NCI-H1092 (cell line): ENCODE measurements around the gene CSNK2A1.
"Not testable (repeated sequence)": the region's sequence is repeated elsewhere in the genome, so short reads cannot be mapped to it uniquely, and the experiment has no call there.

Experiments
- DNase-seq: peaks from one replicate; lab custom pipeline; 2025; lab: John Stamatoyannopoulos, UW

The CSNK2A1 gene

GRCh38 chr20:454951-455350 lies 88.6 kb downstream of the CSNK2A1 start:
- no peak for DNase-seq

GRCh38 chr20:452021-452420 lies 91.6 kb downstream of the CSNK2A1 start:
- DNase-seq = not testable (repeated sequence)

- DNase-seq = no peak
Measured at GRCh38 chr20:445514-446336, 97.9 kb downstream of the CSNK2A1 start.

GRCh38 chr20:444862-445426 lies 98.6 kb downstream of the CSNK2A1 start:
- no peak for DNase-seq

- DNase-seq = no peak
Measured at GRCh38 chr20:444117-444516, 99.5 kb downstream of the CSNK2A1 start.

GRCh38 chr20:443223-443775 lies 100.3 kb downstream of the CSNK2A1 start:
- DNase-seq = no peak

DNA sequence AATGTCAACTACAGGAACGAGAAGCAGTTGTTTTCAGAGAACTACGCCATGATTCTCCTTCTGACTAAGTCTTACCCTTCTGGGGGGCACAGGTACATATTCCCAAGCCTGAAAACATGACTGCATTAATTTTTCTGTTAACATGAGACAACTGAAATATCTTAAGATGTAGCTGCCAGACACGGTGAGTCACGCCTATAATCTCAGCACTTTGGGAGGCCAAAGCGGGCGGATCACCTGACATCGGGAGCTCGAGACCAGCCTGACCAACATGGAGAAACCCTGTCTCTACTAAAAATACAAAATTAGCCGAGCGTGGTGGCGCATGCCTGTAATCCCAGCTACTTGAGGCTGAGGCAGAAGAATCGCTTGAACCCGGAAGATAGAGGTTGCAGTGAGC lies 103.0 kb downstream of the CSNK2A1 start:
- DNase-seq = no peak

- no peak for DNase-seq
Measured at GRCh38 chr20:440148-440547, 103.4 kb downstream of the CSNK2A1 start.

DNA sequence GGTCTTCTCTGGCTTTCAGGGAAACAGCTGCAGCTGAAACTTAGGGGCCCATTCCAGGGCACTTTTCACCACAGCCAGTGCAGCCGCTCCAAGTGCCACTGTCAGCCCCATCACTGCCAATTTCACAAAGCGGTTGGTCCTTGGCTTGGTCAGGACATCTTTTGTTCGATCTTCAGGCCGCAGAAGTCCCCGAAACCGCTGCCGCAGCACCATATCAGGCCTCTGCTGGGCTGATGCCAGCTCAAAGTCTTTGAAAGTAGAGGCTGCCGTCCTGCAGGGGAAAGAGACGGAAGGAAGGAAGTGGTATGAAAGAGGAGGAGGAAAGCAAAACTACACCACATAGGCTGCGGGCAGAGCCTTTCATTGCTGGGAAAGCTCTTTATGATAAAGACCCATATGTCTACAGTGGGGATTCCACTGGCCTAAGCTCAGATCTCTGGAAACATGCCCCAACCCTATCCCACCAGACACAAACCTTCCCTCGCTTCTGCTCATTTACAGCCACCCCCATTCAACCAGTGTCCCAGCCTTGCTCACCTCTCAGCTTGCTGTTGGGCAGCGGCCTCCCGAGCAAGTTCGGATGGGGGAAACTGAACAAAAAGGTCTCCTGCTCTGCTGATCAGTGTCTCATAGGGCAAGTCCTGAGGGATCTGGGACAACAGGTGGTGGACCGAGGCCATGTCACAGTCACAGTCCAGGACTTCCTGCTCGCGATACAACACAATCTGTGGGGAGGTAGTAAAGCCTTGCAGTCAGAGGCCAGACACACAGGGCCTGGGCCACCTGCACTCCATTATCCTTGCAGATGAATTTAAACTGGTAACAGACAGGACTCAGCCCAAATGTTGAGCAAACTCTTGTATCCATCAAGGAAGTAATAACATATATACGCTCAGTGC lies 104.8 kb downstream of the CSNK2A1 start:
- no peak for DNase-seq

DNA sequence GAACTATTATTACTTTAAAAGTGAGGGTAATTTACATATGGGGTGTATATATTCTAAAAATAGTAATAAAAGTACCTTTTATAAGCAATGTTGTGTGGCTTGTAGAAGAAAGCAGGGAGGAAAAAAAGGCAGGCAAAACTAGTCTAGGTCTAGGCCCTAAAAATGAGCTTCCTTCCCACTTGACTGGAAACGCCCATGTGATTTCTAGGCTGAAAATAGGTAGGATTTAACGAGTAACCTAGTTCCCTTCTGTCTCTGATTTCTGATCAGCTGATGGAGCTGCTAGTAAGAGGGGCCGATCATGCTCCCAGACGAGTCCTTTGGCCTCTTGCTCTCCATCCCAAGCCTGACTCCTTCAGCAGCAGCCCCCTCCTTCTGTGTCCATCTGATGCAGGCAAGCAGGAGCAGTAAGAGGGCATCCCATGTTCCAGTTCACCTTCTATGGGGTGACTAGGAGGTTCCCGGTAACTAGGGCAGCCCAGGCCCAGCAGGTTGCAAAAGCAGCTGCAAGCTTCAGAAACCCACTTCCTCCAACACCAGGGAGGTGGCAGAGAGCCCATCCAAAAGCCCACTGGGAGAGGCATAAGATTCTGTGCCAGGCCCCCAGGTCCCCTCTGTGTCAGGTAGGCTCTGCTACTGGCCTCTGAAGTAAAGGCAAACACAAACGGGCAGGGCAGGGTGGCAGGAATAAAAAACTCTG lies 105.7 kb downstream of the CSNK2A1 start:
- DNase-seq = no peak

DNA sequence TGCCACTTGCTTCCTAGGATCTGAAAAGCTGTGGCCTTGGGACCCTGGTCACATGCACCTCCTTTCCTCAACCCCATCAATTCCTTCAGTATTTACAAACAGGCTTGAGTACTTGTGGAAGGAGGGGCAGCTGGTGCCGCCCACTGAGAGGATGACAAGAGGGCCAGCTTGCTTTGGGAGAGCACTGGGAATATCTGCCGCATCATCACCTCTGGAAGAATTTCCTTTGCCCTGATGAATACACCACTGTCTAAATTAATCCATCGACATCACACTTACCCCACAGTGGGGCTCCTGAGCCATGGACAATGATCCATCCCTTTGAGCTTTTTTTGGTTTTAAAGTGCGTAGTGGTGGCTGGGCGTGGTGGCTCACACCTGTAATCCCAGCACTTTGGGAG lies 107.1 kb downstream of the CSNK2A1 start:
- DNase-seq = no peak

GRCh38 chr20:435558-435957 lies 108.0 kb downstream of the CSNK2A1 start:
- no peak for DNase-seq

GRCh38 chr20:434661-435419 lies 108.8 kb downstream of the CSNK2A1 start:
- DNase-seq = no peak

DNA sequence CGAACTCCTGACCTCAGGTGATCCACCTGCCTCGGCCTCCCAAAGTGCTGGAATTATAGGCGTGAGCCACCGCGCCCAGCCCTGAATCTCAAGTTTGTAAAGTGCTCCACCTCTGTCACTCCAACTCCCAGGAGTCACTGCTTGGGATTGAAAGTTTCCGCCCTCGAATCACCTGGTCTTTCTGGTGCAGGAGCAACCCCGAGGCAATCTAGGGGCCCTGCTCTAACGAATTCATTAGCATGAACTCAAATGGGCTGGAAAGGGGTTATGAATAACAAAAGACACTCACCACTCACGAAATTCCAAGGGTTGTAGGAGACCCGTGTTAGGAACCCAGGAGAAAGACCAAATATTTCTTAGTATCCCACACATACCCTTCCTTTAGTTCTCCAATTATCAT lies 109.4 kb downstream of the CSNK2A1 start:
- no peak for DNase-seq

DNA sequence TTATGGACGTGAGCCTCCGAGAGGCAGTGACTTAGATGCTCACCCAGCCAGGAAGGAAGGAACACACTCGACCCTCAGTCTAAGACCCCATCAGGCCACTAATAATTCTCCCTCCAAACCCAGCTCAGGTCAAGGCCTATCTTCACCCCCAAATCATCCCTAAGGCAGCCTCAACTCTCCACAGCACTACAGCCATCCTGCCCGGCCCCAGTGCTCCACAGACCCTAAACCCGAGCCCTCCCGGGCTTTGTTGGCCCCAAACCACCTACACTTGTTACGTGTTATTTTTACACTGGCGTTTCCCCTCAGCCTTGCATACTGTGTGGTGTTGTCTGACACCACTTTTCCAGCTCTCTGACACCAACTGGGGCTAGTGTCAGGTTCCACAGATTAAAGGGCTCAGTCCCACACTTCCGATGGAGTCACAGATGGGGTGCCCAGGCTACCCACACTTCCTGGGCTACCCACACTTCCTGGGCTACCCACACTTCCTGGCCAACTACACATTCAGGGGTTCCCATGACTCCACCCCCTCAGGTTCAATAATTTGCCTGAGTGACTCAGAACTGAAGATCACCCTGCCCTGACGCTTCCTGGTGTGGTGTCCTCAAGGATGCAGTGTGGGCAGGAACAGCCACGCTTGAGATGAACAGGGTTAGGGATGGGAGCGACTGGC lies 110.2 kb downstream of the CSNK2A1 start:
- DNase-seq = no peak

DNA sequence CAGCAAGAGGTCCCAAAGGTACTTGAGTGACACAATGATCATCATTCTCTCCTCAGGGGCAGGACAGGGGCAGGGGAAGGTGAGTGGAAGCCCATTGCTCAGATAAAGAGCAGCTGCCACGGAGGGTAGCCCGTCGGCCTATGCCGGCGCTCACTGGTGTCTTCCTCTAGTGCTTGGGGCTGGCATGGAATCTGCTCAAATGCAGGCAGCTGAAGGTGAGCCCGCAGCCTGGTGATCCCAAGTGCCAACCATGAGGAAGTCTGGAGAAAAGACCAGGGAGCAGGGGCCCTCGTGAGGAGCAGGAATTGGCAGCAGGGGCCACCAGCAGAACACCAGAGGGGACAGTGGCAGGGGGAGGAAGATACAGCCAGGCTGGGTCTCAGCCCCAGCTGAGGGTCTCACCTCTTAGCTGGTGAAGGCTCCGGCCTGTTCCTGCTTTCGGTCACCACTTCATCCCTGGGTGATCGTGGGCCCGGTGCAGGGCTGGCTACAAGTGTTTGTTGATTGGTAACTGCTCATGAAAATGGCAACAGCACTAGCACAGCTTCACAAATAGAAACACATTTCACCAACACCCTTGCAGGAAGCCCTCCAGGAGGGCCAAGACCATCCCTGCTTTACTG lies 110.8 kb downstream of the CSNK2A1 start:
- DNase-seq = no peak

GRCh38 chr20:432208-432607 lies 111.4 kb downstream of the CSNK2A1 start:
- DNase-seq = no peak

- DNase-seq = peak; percentile 61
Measured at GRCh38 chr20:431012-431904, 112.3 kb downstream of the CSNK2A1 start.
